ENCODE data around the gene ZBTB32. TPM values are rescaled to one million over a fixed set of nuclear protein-coding genes. Genes with fewer than 3 reads are reported as not detected.

ZBTB32 gene
- total RNA-seq, 2 experiments from 2014 or later: 2.2 to 3.3 TPM

DNA sequence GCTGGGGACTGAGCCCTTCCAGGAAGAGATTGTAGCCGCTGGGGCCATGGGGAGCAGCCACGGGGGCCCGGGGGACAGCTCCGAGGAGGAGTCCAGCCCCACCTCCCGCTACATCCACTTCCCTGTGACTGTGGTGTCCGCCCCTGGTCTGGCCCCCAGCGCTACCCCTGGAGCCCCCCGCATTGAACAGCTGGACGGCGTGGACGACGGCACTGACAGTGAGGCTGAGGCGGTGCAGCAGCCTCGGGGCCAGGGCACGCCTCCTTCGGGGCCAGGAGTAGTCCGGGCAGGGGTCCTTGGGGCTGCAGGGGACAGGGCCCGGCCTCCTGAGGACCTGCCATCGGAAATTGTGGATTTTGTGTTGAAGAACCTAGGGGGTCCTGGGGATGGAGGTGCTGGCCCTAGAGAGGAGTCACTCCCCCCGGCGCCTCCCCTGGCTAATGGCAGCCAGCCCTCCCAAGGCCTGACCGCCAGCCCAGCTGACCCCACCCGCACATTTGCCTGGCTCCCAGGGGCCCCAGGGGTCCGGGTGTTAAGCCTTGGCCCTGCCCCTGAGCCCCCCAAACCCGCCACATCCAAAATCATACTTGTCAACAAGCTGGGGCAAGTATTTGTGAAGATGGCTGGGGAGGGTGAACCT, 28.3 kb downstream of the ZBTB32 start:
- intact Hi-C loops (cut with DNase I, micrococcal nuclease): no loop called here
- POLR2A ChIA-PET: no interaction called here
- Mint-ChIP-seq H3K27ac (no peak overlapping the region), H3K36me3 (ENCODE audit: low read depth) (peaks cover 83% of the 10 kb centered on the region), H3K9me3 (no peaks in the 10 kb centered on the region), H3K27me3 (no peaks in the 10 kb centered on the region), H3K4me3 (no peak overlapping the region), H3K4me1 (ENCODE audit: low read depth) (peaks cover 25% of the 10 kb centered on the region)
- H3K9me3 ChIP-seq (ENCODE audit: control insufficient read depth in 1 of 2, insufficient read depth in 1 of 2, low read length in 2 of 2): no peaks in the 10 kb centered on the region
- H3K4me3 ChIP-seq (ENCODE audit: low read length): no peak overlapping the region
- peaks cover 14% of the 10 kb centered on the region for H3K4me1 ChIP-seq (ENCODE audit: insufficient read depth, low read length)
- TF ChIP-seq CTCF (IDR thresholded peaks at IDR 0.05): no peak
- H3K27me3 ChIP-seq (ENCODE audit: control insufficient read depth in 1 of 2, insufficient read depth in 2 of 2, low read length in 2 of 2): no peaks in the 10 kb centered on the region
- DNase-seq (no peak), ATAC-seq (ENCODE audit: poor library complexity) (no peak)
- no peak overlapping the region for H3K27ac ChIP-seq (ENCODE audit: low read depth in 1 of 2, low read length in 2 of 2)
- H3K36me3 ChIP-seq (ENCODE audit: insufficient read depth, low read length): peaks cover 90% of the 10 kb centered on the region
- CTCF ChIA-PET: no interaction called here

GRCh38 chr19:35733180-35734125, 29.1 kb downstream of the ZBTB32 start:
- CTCF ChIA-PET: no interaction called here
- H3K27ac Mint-ChIP-seq: peak overlapping the region; percentile 69

GRCh38 chr19:35734273-35734672, 29.9 kb downstream of the ZBTB32 start:
- H3K27ac Mint-ChIP-seq: peak overlapping the region; percentile 69
- H3K36me3 ChIP-seq (ENCODE audit: insufficient read depth, low read length): peaks cover 90% of the 10 kb centered on the region
- TF ChIP-seq CTCF (IDR thresholded peaks at IDR 0.05): no peak
- no peaks in the 10 kb centered on the region for H3K27me3 ChIP-seq (ENCODE audit: control insufficient read depth in 1 of 2, insufficient read depth in 2 of 2, low read length in 2 of 2)
- no peaks in the 10 kb centered on the region for H3K27me3 Mint-ChIP-seq
- H3K9me3 Mint-ChIP-seq: no peaks in the 10 kb centered on the region
- no peak overlapping the region for H3K4me3 Mint-ChIP-seq
- H3K4me1 ChIP-seq (ENCODE audit: insufficient read depth, low read length): peaks cover 15% of the 10 kb centered on the region
- ChIA-PET POLR2A (interaction anchor here (1.2 to 2.1 kb wide), 2 partner anchors 10 to 13 kb away, joined by 4 to 7 read pairs; no protein-coding TSS in a partner anchor), CTCF (no interaction called here)
- DNase-seq (no peak), ATAC-seq (ENCODE audit: poor library complexity) (no peak)
- H3K27ac ChIP-seq (ENCODE audit: low read depth in 1 of 2, low read length in 2 of 2): no peak overlapping the region
- no peak overlapping the region for H3K4me3 ChIP-seq (ENCODE audit: low read length)
- intact Hi-C loops (cut with DNase I, micrococcal nuclease): no loop called here
- H3K4me1 Mint-ChIP-seq (ENCODE audit: low read depth): peaks cover 29% of the 10 kb centered on the region
- H3K9me3 ChIP-seq (ENCODE audit: control insufficient read depth in 1 of 2, insufficient read depth in 1 of 2, low read length in 2 of 2): no peaks in the 10 kb centered on the region
- peaks cover 77% of the 10 kb centered on the region for H3K36me3 Mint-ChIP-seq (ENCODE audit: low read depth)

More at GRCh38 chr19:35733180-35734125, 29.1 kb downstream of the ZBTB32 start:
- H3K4me1 ChIP-seq (ENCODE audit: insufficient read depth, low read length): peaks cover 14% of the 10 kb centered on the region
- no peaks in the 10 kb centered on the region for H3K9me3 ChIP-seq (ENCODE audit: control insufficient read depth in 1 of 2, insufficient read depth in 1 of 2, low read length in 2 of 2)
- POLR2A ChIA-PET: interaction anchor here (1.2 kb wide), 1 partner anchor 12 kb away, joined by 4 read pairs; no protein-coding TSS in a partner anchor
- Mint-ChIP-seq H3K9me3 (no peaks in the 10 kb centered on the region), H3K36me3 (ENCODE audit: low read depth) (peaks cover 80% of the 10 kb centered on the region), H3K27me3 (no peaks in the 10 kb centered on the region), H3K4me1 (ENCODE audit: low read depth) (peaks cover 26% of the 10 kb centered on the region), H3K4me3 (no peak overlapping the region)
- no peaks in the 10 kb centered on the region for H3K27me3 ChIP-seq (ENCODE audit: control insufficient read depth in 1 of 2, insufficient read depth in 2 of 2, low read length in 2 of 2)
- ATAC-seq (ENCODE audit: poor library complexity) (no peak), DNase-seq (no peak)
- intact Hi-C loops (cut with DNase I, micrococcal nuclease): no loop called here
- no peak for TF ChIP-seq CTCF (IDR thresholded peaks at IDR 0.05)
- H3K36me3 ChIP-seq (ENCODE audit: insufficient read depth, low read length): peaks cover 90% of the 10 kb centered on the region
- no peak overlapping the region for H3K27ac ChIP-seq (ENCODE audit: low read depth in 1 of 2, low read length in 2 of 2)
- no peak overlapping the region for H3K4me3 ChIP-seq (ENCODE audit: low read length)

All from CD4-positive, alpha-beta T cell (primary cell).